ENCODE measurements around the gene SLX4.

Gene SLX4

GRCh38 chr16:3590736-3591435, 20.5 kb downstream of the SLX4 start:
- no peak overlapping the region for H3K14ac ChIP-seq (ENCODE audit: low read length)
- H2BK120ac ChIP-seq (ENCODE audit: low read depth, low read length) = no peak overlapping the region
- H3K79me1 ChIP-seq (ENCODE audit: low read depth, low read length) = no peaks in the 10 kb centered on the region
- H3K9ac ChIP-seq (ENCODE audit: low read depth, low read length, poor library complexity) = no peak overlapping the region
- no peak overlapping the region for H3K23ac ChIP-seq (ENCODE audit: low read depth, low read length, poor library complexity)
- no peak overlapping the region for H3K18ac ChIP-seq (ENCODE audit: low read length)
- H2BK12ac ChIP-seq (ENCODE audit: low read length) = no peak overlapping the region
- no peaks in the 10 kb centered on the region for H3K27me3 ChIP-seq (ENCODE audit: control insufficient read depth in 3 of 3, insufficient read depth in 3 of 3, low read depth in 1 of 3, low read length in 3 of 3)
- no peak overlapping the region for H4K8ac ChIP-seq (ENCODE audit: low read depth, low read length)
- no peak for DNase-seq (ENCODE audit: low spot score)
- H2AFZ ChIP-seq (ENCODE audit: low read length) = no peak overlapping the region
- H3K4ac ChIP-seq (ENCODE audit: low read length) = no peak overlapping the region
- H3K4me3 ChIP-seq (ENCODE audit: low read length in 2 of 2) = no peak overlapping the region
- no CpG with 5 or more reads among the region's 27 CpGs for WGBS, 2 donors (ENCODE audit: extremely low coverage in 2 of 2, insufficient read length in 2 of 2, insufficient replicate concordance in 1 of 2)
- H3K36me3 ChIP-seq (replicated peaks in 1 of 2; ENCODE audit: control insufficient read depth in 2 of 2, insufficient read depth in 2 of 2, low read length in 2 of 2) = peaks cover 17 to 65% of the 10 kb centered on the region in 2 donors
- H3K9me3 ChIP-seq (replicated peaks in 1 of 2; ENCODE audit: control insufficient read depth in 2 of 2, insufficient read depth in 1 of 2, low read depth in 1 of 2, low read length in 2 of 2) = no peaks in the 10 kb centered on the region
- no peak overlapping the region for H2BK15ac ChIP-seq (ENCODE audit: low read length)
- H2AK5ac ChIP-seq (ENCODE audit: low read depth, low read length) = no peak overlapping the region
- no peak overlapping the region for H4K91ac ChIP-seq (ENCODE audit: low read depth, low read length, poor library complexity)
- H2BK5ac ChIP-seq (ENCODE audit: low read length) = no peak overlapping the region
- no peak overlapping the region for H3K27ac ChIP-seq (replicated peaks; ENCODE audit: low read length)
- H3K4me1 ChIP-seq (ENCODE audit: control insufficient read depth in 2 of 2, insufficient read depth in 1 of 2, low read depth in 1 of 2, low read length in 2 of 2) = no peaks in the 10 kb centered on the region
- H3K4me2 ChIP-seq (ENCODE audit: insufficient read depth, low read length, poor library complexity, severe bottlenecking) = no peak overlapping the region

- Histone ChIP-seq H4K91ac (ENCODE audit: low read depth, low read length, poor library complexity) (no peak overlapping the region), H2BK12ac (ENCODE audit: low read length) (no peak overlapping the region), H3K9me3 (replicated peaks in 1 of 2; ENCODE audit: control insufficient read depth in 2 of 2, insufficient read depth in 1 of 2, low read depth in 1 of 2, low read length in 2 of 2) (no peaks in the 10 kb centered on the region), H3K4me3 (ENCODE audit: low read length in 2 of 2) (no peak overlapping the region), H3K23ac (ENCODE audit: low read depth, low read length, poor library complexity) (peak overlapping the region; percentile 69), H3K4ac (ENCODE audit: low read length) (no peak overlapping the region), H3K4me1 (ENCODE audit: control insufficient read depth in 2 of 2, insufficient read depth in 1 of 2, low read depth in 1 of 2, low read length in 2 of 2) (no peaks in the 10 kb centered on the region), H4K8ac (ENCODE audit: low read depth, low read length) (no peak overlapping the region), H3K9ac (ENCODE audit: low read depth, low read length, poor library complexity) (no peak overlapping the region), H2BK120ac (ENCODE audit: low read depth, low read length) (no peak overlapping the region), H3K36me3 (replicated peaks in 1 of 2; ENCODE audit: control insufficient read depth in 2 of 2, insufficient read depth in 2 of 2, low read length in 2 of 2) (peaks cover 16 to 69% of the 10 kb centered on the region in 2 donors), H3K14ac (ENCODE audit: low read length) (no peak overlapping the region), H3K27ac (replicated peaks; ENCODE audit: low read length) (no peak overlapping the region), H3K79me1 (ENCODE audit: low read depth, low read length) (no peaks in the 10 kb centered on the region), H2BK15ac (ENCODE audit: low read length) (no peak overlapping the region), H2AFZ (ENCODE audit: low read length) (no peak overlapping the region), H3K27me3 (ENCODE audit: control insufficient read depth in 3 of 3, insufficient read depth in 3 of 3, low read depth in 1 of 3, low read length in 3 of 3) (no peaks in the 10 kb centered on the region), H2AK5ac (ENCODE audit: low read depth, low read length) (no peak overlapping the region), H2BK5ac (ENCODE audit: low read length) (no peak overlapping the region), H3K4me2 (ENCODE audit: insufficient read depth, low read length, poor library complexity, severe bottlenecking) (no peak overlapping the region), H3K18ac (ENCODE audit: low read length) (no peak overlapping the region)
- DNase-seq (ENCODE audit: low spot score) = no peak
- no CpG with 5 or more reads among the region's 25 CpGs for WGBS, 2 donors (ENCODE audit: extremely low coverage in 2 of 2, insufficient read length in 2 of 2, insufficient replicate concordance in 1 of 2)
Measured at GRCh38 chr16:3589991-3590701, 21.3 kb downstream of the SLX4 start.

GRCh38 chr16:3589441-3589921, 21.9 kb downstream of the SLX4 start:
- H3K14ac ChIP-seq (ENCODE audit: low read length) = no peak overlapping the region
- H3K9me3 ChIP-seq (replicated peaks in 1 of 2; ENCODE audit: control insufficient read depth in 2 of 2, insufficient read depth in 1 of 2, low read depth in 1 of 2, low read length in 2 of 2) = no peaks in the 10 kb centered on the region
- DNase-seq (ENCODE audit: low spot score) = no peak
- peaks cover 0 to 2% (median 0%) of the 10 kb centered on the region in 3 experiments for H3K27me3 ChIP-seq (ENCODE audit: control insufficient read depth in 3 of 3, insufficient read depth in 3 of 3, low read depth in 1 of 3, low read length in 3 of 3)
- H2BK5ac ChIP-seq (ENCODE audit: low read length) = peak overlapping the region; percentile 21
- H2BK15ac ChIP-seq (ENCODE audit: low read length) = no peak overlapping the region
- H3K4me1 ChIP-seq (ENCODE audit: control insufficient read depth in 2 of 2, insufficient read depth in 1 of 2, low read depth in 1 of 2, low read length in 2 of 2) = no peaks in the 10 kb centered on the region
- H3K4me3 ChIP-seq (ENCODE audit: low read length in 2 of 2) = no peak overlapping the region
- peaks cover 16 to 75% of the 10 kb centered on the region in 2 donors for H3K36me3 ChIP-seq (replicated peaks in 1 of 2; ENCODE audit: control insufficient read depth in 2 of 2, insufficient read depth in 2 of 2, low read length in 2 of 2)
- no peak overlapping the region for H2AK5ac ChIP-seq (ENCODE audit: low read depth, low read length)
- no peak overlapping the region for H3K4ac ChIP-seq (ENCODE audit: low read length)
- H3K23ac ChIP-seq (ENCODE audit: low read depth, low read length, poor library complexity) = peak overlapping the region; percentile 69
- H4K8ac ChIP-seq (ENCODE audit: low read depth, low read length) = no peak overlapping the region
- H3K9ac ChIP-seq (ENCODE audit: low read depth, low read length, poor library complexity) = no peak overlapping the region
- H2BK120ac ChIP-seq (ENCODE audit: low read depth, low read length) = no peak overlapping the region
- no peak overlapping the region for H3K18ac ChIP-seq (ENCODE audit: low read length)
- no CpG with 5 or more reads among the region's 27 CpGs for WGBS, 2 donors (ENCODE audit: extremely low coverage in 2 of 2, insufficient read length in 2 of 2, insufficient replicate concordance in 1 of 2)
- H3K79me1 ChIP-seq (ENCODE audit: low read depth, low read length) = no peaks in the 10 kb centered on the region
- no peak overlapping the region for H2BK12ac ChIP-seq (ENCODE audit: low read length)
- H3K4me2 ChIP-seq (ENCODE audit: insufficient read depth, low read length, poor library complexity, severe bottlenecking) = no peak overlapping the region
- H4K91ac ChIP-seq (ENCODE audit: low read depth, low read length, poor library complexity) = no peak overlapping the region
- no peak overlapping the region for H3K27ac ChIP-seq (replicated peaks; ENCODE audit: low read length)
- H2AFZ ChIP-seq (ENCODE audit: low read length) = no peak overlapping the region

- WGBS, 2 donors (ENCODE audit: extremely low coverage in 2 of 2, insufficient read length in 2 of 2, insufficient replicate concordance in 1 of 2) = no CpG with 5 or more reads among the region's 22 CpGs
- H3K9ac ChIP-seq (ENCODE audit: low read depth, low read length, poor library complexity) = no peak overlapping the region
- no peaks in the 10 kb centered on the region for H3K9me3 ChIP-seq (replicated peaks in 1 of 2; ENCODE audit: control insufficient read depth in 2 of 2, insufficient read depth in 1 of 2, low read depth in 1 of 2, low read length in 2 of 2)
- H3K27ac ChIP-seq (replicated peaks; ENCODE audit: low read length) = no peak overlapping the region
- no peak overlapping the region for H2BK15ac ChIP-seq (ENCODE audit: low read length)
- no peaks in the 10 kb centered on the region for H3K4me1 ChIP-seq (ENCODE audit: control insufficient read depth in 2 of 2, insufficient read depth in 1 of 2, low read depth in 1 of 2, low read length in 2 of 2)
- H3K79me1 ChIP-seq (ENCODE audit: low read depth, low read length) = no peaks in the 10 kb centered on the region
- no peak overlapping the region for H4K91ac ChIP-seq (ENCODE audit: low read depth, low read length, poor library complexity)
- no peak overlapping the region for H2AK5ac ChIP-seq (ENCODE audit: low read depth, low read length)
- no peak overlapping the region for H3K18ac ChIP-seq (ENCODE audit: low read length)
- H2BK120ac ChIP-seq (ENCODE audit: low read depth, low read length) = no peak overlapping the region
- no peak overlapping the region for H3K4me2 ChIP-seq (ENCODE audit: insufficient read depth, low read length, poor library complexity, severe bottlenecking)
- no peak overlapping the region for H2AFZ ChIP-seq (ENCODE audit: low read length)
- H3K23ac ChIP-seq (ENCODE audit: low read depth, low read length, poor library complexity) = no peak overlapping the region
- no peak overlapping the region for H3K4ac ChIP-seq (ENCODE audit: low read length)
- no peak for DNase-seq (ENCODE audit: low spot score)
- peaks cover 13 to 78% of the 10 kb centered on the region in 2 donors for H3K36me3 ChIP-seq (replicated peaks in 1 of 2; ENCODE audit: control insufficient read depth in 2 of 2, insufficient read depth in 2 of 2, low read length in 2 of 2)
- H4K8ac ChIP-seq (ENCODE audit: low read depth, low read length) = peak overlapping the region; percentile 43
- no peak overlapping the region for H3K14ac ChIP-seq (ENCODE audit: low read length)
- peak overlapping the region; percentile 21 for H2BK5ac ChIP-seq (ENCODE audit: low read length)
- H3K4me3 ChIP-seq (ENCODE audit: low read length in 2 of 2) = no peak overlapping the region
- no peak overlapping the region for H2BK12ac ChIP-seq (ENCODE audit: low read length)
- peaks cover 0 to 2% (median 0%) of the 10 kb centered on the region in 3 experiments for H3K27me3 ChIP-seq (ENCODE audit: control insufficient read depth in 3 of 3, insufficient read depth in 3 of 3, low read depth in 1 of 3, low read length in 3 of 3)
Measured at GRCh38 chr16:3589001-3589400, 22.4 kb downstream of the SLX4 start.
